OCI-LY3 (cell line): ENCODE data around the gene TCAIM.

Source experiments
- CTCF ChIP-seq: fragments of 200-600, 300-600 bp; sonication (generic); IDR thresholded peaks from 2 replicates; pipeline ENCODE4 v1.5.1; 2014; ENCODE audit warnings: antibody characterized with exemption, low read length, low read depth
- EZH2phosphoT487 ChIP-seq: fragments of 200-600 bp; shearing (Covaris generic); IDR thresholded peaks from 2 replicates; pipeline ENCODE4 v1.6.1; 2018; ENCODE audit warnings: antibody characterized with exemption, mixed run types, low read depth

- no peak for TF ChIP-seq CTCF
- TF ChIP-seq EZH2phosphoT487 = no peak
Observed at GRCh38 chr3:44429459-44429858, 90.9 kb downstream of the TCAIM start.
